Stimulated activated CD4-positive, alpha-beta T cell treated with anti-CD3 and anti-CD28 coated beads, TNF-alpha, amount 100 ng/mL, for 1 hour (primary cell): Measurements from ENCODE around the gene CDKL5.
"Not testable (repeated sequence)": the region's sequence is repeated elsewhere in the genome, so short reads cannot be mapped to it uniquely, and the experiment has no call there.

ENCODE experiments used
- DNase-seq, 3 donors: peaks; one replicate each; pipeline ENCODE4 v3.0.0-alpha.2; 2020; ENCODE audit warnings: low read depth in 3 of 3, low spot score in 1 of 3

CDKL5 gene

DNA sequence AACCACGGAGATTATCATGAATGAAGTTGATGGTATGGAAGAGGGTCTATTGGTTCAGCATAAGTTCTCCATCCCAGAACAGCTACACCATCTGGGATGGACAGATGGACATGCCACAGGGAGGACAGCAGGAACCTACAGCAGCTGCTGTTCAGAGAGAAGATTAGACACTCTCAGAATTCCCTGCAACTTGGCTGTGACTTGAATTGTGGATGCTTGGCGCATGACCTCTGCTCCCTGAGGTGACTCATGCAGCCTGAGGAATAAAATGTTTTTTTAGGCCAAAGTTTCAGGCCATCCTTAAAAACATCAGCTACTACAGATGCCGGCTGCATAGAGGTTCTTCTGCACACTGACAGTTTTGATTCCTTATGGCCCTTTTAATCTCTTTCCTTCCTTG is 149.2 kb downstream of the CDKL5 start:
- no peak for DNase-seq

DNA sequence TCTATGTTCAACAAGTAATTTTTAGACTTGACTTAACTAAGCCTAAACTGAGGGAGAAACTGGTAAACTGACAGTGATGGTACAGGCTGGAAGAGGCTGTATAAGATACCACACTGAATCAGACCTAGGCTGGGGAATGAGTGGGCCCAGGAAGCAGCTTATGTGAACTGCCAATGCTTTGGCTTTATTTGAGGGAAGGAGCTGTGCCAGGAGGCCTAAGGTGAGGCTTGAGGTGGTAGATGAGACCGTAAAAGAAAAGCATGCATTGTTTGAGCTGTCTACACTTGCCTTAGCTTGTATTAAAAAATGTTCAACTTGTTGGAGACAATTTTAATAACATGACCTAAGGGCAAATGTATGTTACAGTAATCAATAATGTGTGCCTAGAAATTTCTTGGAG is 150.3 kb downstream of the CDKL5 start:
- no peak for DNase-seq

DNA sequence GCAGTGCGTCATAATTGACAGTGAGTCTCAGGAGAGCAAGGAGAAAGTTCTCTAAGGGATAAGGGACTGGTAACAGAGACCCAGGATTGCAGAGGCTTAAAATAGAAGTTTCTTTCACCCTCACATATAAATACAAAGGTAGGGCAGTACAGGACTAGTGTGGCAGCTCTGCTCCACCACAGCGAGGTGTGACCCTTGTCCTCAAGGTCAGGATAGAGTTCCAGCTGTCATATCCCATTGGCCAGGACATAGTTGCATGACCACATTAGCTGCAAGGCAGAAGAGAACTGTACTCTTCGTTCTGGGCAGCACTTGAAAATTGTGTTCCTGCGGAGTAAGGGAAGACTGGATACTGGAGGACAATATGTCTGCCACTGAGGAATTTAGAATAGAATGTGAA is 152.0 kb downstream of the CDKL5 start:
- DNase-seq = no peak

DNA sequence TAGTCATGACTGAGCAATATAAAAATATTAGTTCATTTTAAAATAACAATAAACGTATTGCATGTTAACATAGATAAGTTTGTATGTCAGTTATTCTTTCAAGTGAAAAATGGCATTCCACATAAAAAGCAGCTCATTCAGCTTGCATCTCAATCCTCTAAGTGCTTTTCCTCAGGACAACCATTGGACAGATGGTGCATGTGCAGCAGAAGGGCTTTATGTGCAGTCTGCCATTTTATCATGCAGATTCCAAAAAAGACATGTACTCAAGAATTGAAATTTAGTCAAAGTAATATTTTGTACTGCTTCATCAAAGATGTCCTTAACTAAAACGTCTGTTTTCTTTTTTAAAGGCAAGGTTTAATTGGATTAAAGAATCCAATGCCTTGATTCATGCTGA is 153.1 kb downstream of the CDKL5 start:
- no peak for DNase-seq

DNA sequence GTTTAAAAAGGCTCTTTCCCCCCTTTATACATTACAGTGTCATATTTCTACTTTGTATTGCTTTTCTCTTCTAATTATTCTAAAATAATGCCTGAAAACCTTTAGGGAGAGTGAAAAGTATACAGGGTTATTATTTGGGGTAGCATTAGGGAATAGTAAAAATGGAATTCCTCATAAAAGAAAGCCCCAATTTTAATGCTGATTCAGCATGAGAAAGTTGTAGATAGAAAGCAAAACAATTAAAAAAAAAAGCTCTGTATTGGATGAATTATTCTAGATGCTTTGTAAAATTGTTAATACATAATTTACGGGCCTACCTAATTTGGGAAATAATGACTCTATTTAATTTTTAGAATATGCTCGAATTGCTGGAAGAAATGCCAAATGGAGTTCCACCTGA is 154.1 kb downstream of the CDKL5 start:
- no peak for DNase-seq

DNA sequence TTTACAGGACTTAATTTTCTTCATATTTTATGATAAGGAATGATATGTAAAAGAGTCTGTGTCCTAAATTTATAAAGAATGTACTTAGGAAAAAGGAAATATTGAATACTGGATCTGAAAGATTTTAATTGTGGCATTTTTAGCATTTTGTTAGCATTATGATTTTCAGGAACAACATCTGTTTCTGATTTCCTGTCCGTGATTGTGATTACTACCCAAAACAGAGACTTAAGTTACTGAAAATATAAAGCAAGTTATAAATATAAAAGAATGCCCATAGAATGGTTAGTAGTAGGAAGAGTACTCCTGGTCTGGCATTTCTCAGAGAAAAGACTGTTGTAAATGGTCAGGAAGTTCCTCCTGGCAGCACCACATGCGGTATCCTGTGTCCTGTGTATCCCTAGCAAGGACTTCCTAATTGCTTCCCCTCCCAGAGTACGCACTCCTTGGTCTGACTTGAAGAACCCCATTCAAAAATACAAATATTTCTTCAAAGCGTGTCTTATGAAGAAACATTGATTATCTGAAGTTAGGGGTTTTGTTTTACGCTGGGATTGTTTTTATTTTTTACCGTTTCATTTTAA is 157.6 kb downstream of the CDKL5 start:
- no peak for DNase-seq

DNA sequence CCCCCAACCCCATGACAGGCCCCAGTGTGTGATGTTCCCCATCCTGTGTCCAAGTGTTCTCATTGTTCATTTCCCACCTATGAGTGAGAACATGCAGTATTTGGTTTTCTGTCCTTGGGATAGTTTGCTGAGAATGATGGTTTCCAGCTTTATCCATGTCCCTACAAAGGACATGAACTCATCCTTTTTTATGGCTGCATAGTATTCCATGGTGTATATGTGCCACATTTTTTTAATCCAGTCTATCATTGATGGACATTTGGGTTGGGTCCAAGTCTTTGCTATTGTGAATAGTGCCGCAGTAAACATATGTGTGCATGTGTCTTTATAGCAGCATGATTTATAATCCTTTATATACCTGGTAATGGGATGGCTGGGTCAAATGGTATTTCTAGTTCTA is 163.9 kb downstream of the CDKL5 start:
- not testable (repeated sequence) for DNase-seq

DNA sequence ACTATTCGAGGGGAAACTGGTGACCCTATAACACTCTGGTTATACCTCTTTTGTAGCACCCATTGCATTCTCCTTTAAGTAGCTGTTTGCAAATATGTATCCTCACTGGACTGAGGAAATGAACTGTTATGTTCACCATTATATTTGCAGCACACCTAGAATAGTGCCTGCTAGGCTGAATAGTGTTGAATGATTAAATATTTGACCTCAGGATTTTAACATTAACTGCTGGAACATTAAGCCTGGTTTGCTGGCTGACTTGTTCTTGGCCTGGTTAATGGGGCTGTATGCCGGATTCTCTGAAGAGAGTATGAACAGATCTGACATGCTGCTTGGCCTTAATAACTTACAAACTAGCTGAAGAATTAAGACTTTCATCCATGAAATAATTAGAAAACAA is 166.4 kb downstream of the CDKL5 start:
- no peak for DNase-seq

DNA sequence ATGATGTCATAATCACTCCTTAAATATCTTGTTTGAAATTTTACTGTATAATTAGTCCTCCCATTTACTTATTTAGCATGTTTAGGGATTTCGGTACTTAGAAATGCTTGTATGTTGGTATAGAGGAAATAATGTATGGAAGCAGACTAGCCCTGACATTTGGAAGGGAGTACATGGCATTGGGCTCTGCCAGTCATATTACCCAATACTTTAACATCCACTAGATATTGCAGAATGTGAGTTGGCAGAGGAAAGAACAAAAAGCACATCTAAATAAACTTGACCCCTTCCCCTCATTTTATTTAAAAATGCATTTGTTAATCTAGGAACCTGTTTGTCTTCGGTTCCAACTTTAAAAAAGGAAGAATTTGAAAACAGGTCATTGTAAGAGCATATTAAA is 168.7 kb downstream of the CDKL5 start:
- no peak for DNase-seq

DNA sequence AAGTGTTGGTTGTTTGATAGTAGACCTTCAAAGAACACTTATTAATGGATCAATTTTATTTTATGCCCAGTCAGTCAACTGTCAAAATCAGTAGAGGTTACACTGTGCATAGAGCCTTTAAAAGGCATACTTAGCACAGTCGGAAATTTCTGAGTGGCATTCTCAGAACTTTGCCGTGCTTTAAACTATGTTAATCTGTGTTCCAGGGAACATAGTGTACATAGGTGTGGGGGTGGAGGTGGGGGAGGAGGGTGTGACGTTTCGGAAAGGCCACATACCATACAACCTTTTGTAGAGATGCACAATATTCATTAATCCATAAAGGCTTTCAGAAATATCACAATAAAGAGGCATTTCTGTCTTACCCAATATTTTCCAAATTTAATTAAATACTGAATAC is 170.7 kb downstream of the CDKL5 start:
- DNase-seq = no peak

DNA sequence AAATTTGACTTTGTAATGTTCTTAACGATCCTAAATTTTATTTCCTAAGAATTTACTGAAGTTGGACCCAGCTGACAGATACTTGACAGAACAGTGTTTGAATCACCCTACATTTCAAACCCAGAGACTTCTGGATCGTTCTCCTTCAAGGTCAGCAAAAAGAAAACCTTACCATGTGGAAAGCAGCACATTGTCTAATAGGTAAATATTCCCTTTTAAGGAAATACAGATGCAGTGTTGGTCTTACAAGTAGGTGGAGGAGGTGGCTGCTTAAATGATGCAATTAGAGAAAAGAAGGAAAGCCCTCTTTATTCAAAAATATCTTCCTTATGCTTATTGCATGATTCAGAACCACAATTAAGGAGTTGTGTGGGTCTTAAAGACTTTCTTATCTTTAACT is 173.0 kb downstream of the CDKL5 start:
- no peak for DNase-seq

DNA sequence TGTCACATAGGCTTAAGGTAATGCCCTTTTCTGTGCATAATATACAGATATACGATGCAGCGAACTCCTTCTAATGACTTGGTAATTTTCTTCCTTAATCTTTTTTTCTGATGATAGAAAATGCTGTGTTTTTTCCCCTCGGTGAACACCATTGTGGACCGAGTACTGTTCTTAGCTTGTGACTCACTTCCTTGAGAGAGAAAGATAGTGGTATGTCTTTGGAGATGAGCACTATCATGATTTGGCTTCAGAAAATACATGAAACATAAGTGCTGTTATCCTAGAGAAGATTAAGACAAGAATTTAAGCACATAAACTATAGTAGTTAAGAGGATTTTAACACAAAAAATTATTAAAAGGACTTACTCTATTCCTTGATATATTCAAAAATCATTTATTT is 182.6 kb downstream of the CDKL5 start:
- DNase-seq = no peak

DNA sequence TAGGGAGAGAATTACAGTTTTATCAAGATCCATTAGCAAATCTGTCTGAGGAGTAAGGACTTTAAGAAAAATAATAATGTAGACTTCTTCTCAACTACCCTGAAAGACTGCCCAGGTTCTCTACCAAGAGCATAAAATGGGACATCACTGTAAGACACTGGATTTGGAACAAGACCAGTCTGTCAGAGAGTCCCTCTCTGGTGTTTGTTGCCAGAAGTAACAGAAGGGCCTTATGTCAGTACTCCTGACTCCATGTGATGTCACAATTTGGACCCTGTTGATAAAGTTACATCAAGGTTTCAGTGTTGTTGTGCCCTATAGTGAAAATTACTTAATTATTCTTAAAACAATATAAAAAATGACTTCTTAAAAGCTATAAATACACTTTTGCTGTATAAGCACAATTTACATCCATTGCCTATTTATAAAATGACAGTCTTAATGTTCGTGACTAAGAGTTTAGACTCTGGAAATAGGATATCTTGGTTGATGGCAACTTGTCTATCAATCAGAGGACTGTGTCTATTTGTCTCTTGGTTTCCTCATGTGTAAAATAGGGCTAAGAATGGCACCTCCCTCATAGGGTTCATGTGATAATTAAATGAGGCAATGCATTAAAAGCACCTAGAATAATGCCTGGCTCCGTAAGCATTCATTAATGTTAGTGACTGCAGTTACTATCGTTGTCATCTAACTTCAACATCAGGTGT is 188.7 kb downstream of the CDKL5 start:
- no peak for DNase-seq

DNA sequence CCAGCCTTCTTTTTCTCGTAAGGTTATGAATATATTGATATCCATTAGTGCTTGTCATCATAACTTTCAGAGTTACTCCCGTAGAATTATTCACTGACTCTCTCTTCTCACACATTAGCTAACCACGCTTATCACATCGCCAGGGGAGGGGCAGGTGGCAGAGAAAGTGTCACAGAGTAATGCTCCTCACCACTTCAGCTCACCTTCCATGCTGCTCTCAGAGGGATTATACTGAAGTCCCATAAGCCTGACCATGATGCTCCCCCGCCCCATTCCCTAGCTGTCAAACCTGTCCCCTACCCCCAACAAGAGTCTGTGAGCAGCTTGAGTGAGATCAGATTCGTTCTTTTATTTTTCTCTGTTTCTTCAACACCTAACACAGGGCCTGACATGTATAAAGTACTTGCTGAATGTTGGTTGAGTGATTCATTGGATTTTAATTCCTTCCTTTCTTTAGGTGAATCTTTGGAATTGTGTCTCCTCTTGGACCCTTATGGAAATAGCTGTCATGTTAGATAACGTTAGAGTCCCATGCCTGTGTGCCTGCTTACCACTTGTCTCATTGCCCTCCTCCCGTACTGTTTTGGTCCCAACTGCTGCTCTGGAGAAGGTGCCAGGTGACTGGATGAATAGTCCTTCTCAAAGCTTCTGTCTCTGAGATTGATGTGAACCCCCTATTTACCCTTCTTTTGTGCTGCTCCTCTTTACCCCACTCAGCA is 191.4 kb downstream of the CDKL5 start:
- no peak for DNase-seq

DNA sequence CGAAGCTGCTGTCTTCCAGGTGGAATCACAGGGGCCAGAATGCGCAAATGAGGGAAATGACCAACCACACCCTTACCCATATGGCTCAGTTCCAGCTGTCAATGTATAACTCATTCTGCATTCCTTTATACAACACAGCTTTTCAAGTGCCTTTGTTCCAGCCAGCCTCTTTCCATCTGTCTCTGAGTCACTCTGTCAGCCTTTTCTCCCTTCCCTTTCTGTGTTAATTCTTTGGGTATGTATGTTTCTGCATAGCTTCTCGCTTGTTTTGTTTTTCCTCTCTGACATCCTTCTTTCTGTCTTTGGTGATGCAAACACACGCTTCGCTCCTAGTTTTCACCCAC is 192.0 kb downstream of the CDKL5 start:
- no peak for DNase-seq

DNA sequence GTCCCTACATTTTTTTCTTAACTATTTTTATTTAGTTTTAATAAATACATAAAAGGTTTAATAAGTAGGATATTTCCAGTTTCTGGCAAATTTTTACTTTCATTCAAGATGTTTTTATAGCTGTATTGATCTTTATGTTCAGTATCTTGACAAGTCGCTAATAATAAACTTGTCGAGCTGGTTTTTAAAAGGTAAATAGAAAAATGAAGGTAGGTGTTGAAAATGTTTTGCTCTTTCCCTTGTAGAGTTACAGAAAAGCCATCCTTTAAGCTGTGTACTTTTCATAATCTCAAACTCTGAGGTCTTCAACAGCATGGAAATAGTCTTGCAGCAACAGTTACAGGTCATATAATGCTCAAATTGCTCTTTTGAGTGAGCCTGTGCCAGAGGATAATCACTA is 193.9 kb downstream of the CDKL5 start:
- DNase-seq = no peak

DNA sequence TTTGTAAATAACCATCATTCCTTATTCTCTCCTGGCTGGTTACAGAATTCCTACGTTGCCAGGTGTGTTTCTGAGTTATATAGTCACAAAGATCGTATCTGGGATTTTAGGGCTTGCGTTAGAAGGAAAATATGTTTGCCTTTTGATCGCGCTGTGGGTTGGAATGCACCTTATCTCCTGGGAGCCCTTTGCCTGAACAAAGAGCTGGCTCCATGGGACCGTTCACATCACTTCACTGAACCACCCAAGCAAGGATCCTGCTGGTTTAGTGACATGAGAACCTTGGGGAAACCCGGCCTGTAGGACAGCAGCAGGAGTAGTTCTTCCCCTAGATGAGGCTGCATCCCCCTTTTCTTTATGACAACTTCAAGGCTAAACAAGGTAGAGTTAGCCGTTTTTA is 194.9 kb downstream of the CDKL5 start:
- DNase-seq = no peak

DNA sequence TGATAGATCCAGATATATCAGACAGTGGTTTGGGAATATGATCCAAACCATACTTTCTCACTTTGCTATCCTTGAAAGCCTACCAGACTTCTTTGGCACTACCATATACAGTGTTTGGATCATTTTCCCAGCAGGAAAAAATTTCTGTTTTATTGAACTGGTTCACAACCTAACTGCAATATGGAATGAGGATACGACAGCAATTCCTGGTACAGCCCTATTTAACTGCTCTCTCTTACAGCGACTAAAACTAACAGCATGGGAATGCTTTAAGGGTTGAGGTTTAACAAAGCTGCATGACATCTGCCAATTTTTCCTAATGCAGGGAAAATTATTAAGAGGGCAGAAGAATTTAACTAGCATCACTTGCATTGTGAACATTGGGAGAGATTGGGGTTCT is 199.2 kb downstream of the CDKL5 start:
- DNase-seq = no peak

DNA sequence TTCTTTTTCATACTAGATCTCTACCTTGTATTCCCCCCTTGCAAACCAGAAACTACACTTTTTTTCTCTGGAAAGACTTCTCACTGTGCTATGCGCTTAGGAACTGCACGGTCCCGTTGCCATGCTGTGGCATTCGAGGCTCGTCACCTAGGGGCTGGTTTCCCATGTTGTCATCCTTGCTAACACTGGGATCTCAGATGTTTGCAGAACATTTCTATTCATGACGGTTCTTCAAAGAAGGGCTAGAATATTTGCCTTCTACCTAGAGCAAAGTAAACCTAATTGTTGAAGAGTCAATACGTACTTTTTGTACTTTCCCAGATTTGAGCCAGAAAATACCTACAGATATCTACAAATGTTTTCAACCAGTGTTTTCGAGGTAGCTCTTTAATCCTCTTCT is 205.5 kb downstream of the CDKL5 start:
- DNase-seq = no peak

DNA sequence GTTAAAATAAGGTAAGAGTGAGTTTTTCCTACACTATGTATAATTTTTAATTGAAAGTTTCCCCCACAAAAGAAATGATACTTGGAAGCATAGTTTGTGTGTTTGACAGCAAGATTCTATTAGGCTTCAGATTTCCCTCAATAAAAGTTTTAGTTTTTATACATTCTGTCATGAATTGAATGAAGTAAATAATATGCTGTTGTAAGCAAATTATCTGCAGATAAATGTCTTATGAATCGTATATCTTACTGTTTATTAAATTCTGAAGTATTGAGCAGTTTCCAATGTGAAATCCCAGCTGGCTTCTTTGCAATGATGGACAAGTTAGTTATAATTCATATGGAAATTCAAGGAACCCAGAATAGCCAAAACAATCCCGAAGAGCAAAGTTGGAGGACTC is 213.0 kb downstream of the CDKL5 start:
- no peak for DNase-seq

DNA sequence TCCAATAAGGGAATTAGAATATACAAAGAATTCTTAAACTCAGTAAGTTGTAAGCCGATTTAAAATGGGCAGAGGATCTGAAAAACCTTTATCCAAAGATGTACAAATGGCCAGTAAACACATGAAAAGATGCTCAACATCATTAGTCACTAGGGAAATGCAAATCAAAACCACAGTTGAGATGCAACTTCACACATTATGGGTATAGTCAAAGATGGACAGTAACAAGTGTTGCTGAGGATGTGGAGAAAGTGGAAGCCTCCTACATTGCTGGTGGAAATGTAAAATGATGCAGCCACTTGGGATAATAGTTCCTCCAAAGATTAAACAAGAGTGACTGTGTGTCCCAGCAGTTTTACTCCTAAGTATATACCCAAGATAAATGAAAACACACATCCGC is 213.9 kb downstream of the CDKL5 start:
- no peak for DNase-seq

DNA sequence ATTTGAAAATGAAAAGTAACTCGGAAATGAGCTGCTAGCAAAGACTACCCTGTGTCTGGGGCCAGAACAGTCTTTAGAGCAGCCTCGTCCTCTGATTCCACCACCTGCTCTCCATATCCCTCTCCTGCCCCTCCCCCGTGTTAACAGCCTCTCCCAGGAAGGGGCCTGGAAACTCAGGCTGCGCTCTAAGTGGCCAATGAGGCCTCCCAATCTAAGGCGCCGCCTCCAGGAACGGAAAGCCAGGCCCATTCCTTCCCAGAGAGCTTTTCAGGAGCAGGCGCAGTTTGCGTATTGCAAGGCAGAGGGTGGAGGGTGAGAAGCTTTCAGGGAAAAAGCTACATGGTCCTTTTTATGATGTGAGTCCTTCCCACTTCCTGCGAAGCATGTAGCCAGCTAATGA is 215.3 kb downstream of the CDKL5 start:
- no peak for DNase-seq

DNA sequence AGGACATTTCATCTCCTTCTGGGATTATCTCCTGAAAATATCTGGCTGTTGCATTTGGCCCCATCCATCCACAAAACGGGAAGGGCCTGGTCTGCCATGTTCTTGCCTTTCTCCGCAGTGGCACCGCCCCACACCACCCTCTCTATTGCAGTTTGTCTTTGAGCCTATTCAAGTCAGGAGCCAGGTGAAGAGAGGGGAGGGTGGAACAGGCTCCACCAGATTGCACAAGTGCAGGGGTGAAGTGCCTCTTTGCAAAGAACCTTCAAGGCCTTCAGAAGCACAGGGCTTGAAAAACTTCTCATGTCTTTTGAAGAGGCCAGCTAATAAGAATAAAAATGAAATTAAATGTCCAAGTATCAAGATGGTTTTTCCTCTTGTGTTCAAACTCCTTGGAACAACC is 217.8 kb downstream of the CDKL5 start:
- no peak for DNase-seq
